Chondrocyte (in vitro differentiated cells): ENCODE measurements around the gene APBB2. TPM values are rescaled to one million over a fixed set of nuclear protein-coding genes. Genes with fewer than 3 reads are reported as not detected.

ENCODE experiments used
- DNase-seq: peaks from one replicate; pipeline ENCODE4 v3.0.0; 2021; ENCODE audit warnings: mixed read lengths, low spot score
- H3K27ac Mint-ChIP-seq: one replicate; pipeline ENCODE4 v1.8.0; 2021; ENCODE audit warnings: mild to moderate bottlenecking, moderate library complexity, mixed read lengths; ENCODE audit not compliant: unreplicated experiment
- H3K27me3 Mint-ChIP-seq: 2 replicates; pipeline ENCODE4 v1.8.0; 2021; ENCODE audit warnings: low read depth, mixed read lengths
- H3K36me3 Mint-ChIP-seq: 2 replicates; pipeline ENCODE4 v1.8.0; 2021; ENCODE audit warnings: low read depth, mixed read lengths
- H3K4me1 Mint-ChIP-seq: 2 replicates; pipeline ENCODE4 v1.8.0; 2021; ENCODE audit warnings: low read depth, mild to moderate bottlenecking, mixed read lengths
- H3K4me3 Mint-ChIP-seq: one replicate; pipeline ENCODE4 v1.8.0; 2021; ENCODE audit warnings: mild to moderate bottlenecking, moderate library complexity, mixed read lengths; ENCODE audit not compliant: unreplicated experiment
- H3K9me3 Mint-ChIP-seq: 2 replicates; pipeline ENCODE4 v1.8.0; 2021; ENCODE audit warnings: low read depth, mixed read lengths
- total RNA-seq: library from RNA; stranded (reverse); gene quantifications from 3 replicates; pipeline ENCODE4 v1.2.1, GENCODE V29; 2021
- TF ChIP-seq, protein P1 (sequence below): fragments of 200-600 bp; sonication (generic); IDR thresholded peaks from 2 replicates; pipeline ENCODE4 v1.5.0; 2021; ENCODE audit warnings: antibody characterized with exemption, mild to moderate bottlenecking, moderate library complexity

Gene APBB2
- total RNA-seq, 1 donor from 2014 or later, result 119 TPM

DNA sequence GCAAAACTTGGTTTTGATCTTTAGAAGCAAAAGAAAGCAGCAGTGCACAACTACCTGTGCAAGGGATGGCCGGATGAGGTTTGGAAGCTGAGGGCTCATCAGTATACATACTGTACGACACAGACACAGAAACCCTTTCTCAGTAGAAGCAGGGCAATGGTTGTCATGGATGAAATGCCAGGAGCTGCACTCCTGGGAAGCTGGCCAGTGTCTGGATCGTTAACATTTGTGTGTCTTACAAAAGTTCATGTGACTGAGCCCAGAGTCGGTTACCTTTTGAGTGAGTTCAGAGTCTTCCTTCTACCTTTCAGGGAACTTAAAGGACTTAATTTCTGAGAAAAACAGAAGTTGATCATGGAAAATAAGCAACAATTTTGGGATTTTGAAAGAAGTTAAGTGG lies 230.3 kb downstream of the APBB2 start:
- Mint-ChIP-seq H3K36me3 (peaks cover 9% of the 10 kb centered on the region), H3K9me3 (no peaks in the 10 kb centered on the region), H3K27me3 (no peaks in the 10 kb centered on the region), H3K4me1 (peaks cover 7% of the 10 kb centered on the region), H3K4me3 (no peak overlapping the region), H3K27ac (no peak overlapping the region)
- DNase-seq, result no peak
- TF ChIP-seq, protein P1, sequence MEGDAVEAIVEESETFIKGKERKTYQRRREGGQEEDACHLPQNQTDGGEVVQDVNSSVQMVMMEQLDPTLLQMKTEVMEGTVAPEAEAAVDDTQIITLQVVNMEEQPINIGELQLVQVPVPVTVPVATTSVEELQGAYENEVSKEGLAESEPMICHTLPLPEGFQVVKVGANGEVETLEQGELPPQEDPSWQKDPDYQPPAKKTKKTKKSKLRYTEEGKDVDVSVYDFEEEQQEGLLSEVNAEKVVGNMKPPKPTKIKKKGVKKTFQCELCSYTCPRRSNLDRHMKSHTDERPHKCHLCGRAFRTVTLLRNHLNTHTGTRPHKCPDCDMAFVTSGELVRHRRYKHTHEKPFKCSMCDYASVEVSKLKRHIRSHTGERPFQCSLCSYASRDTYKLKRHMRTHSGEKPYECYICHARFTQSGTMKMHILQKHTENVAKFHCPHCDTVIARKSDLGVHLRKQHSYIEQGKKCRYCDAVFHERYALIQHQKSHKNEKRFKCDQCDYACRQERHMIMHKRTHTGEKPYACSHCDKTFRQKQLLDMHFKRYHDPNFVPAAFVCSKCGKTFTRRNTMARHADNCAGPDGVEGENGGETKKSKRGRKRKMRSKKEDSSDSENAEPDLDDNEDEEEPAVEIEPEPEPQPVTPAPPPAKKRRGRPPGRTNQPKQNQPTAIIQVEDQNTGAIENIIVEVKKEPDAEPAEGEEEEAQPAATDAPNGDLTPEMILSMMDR, result no peak

DNA sequence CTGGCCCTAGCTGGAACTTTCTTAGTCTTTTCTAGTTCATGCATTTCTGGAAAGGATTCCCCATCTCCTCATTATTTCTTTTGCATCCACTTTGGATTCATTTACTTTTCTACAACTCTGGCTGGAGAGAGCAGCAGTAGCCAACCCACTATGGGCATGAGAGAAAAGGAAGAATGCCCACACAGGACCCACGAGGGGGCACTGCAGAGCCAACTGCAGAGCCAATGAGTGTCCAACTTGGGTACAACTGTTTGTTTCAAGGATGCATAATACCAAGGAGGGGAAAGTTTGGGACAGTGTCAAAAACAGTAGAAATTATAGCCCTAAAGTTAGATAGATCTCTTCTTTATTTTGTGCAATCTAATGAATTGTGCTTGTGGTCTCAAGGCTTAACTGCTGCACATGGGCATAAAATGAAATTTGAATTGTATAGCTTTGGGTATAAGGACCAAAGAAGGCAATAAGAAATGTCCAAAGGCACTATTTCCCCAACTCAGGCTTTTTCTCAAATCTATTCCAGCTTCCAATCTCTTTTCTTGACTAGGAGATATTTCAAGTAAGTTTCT lies 233.9 kb downstream of the APBB2 start:
- H3K4me1 Mint-ChIP-seq, result peaks cover 12% of the 10 kb centered on the region
- H3K36me3 Mint-ChIP-seq, result peaks cover 9% of the 10 kb centered on the region
- no peaks in the 10 kb centered on the region for H3K9me3 Mint-ChIP-seq
- DNase-seq, result no peak
- H3K4me3 Mint-ChIP-seq, result no peak overlapping the region
- TF ChIP-seq, protein P1, result peak; percentile 72
- peak overlapping the region; percentile 17 for H3K27ac Mint-ChIP-seq
- H3K27me3 Mint-ChIP-seq, result no peaks in the 10 kb centered on the region

DNA sequence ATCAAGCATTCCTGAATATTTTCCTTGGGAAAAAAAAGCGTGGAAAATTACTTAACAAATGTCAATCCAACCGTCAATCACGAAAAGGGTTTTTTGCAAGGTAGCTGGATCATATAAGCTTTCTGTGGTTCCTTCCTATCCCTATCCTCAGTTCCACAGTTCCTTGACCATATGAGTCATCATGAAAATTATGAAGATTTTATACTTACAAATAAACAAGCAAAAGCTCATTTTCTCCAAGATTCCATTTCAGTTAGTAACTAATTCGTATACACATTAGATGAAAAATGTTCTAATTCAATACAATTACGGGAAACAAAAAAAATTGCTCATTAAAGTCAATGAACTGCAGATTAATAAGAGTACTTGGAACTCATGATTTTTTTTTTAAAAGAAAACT lies 235.8 kb downstream of the APBB2 start:
- H3K9me3 Mint-ChIP-seq, result no peaks in the 10 kb centered on the region
- DNase-seq, result no peak
- no peaks in the 10 kb centered on the region for H3K27me3 Mint-ChIP-seq
- TF ChIP-seq, protein P1, result no peak
- no peak overlapping the region for H3K27ac Mint-ChIP-seq
- H3K4me3 Mint-ChIP-seq, result no peak overlapping the region
- H3K36me3 Mint-ChIP-seq, result peaks cover 6% of the 10 kb centered on the region
- H3K4me1 Mint-ChIP-seq, result peaks cover 14% of the 10 kb centered on the region

DNA sequence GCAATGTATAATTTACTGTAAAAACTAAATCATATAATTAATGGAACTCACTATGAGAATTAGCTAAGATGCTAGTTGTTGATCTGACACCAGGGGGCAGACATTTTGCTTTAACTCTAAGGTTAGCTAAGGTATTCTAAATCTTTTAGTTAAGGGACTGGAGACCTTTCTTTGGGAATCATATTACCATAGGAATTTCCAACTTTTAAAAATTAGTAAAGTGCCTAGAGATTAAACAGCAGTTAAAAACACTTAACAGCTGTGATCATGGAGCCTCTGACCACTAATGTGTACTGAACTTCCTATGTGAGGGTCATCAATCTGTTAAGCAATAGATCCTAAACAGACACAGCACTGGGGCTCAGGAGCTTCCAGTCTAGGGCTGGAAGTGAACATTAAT lies 238.0 kb downstream of the APBB2 start:
- Mint-ChIP-seq H3K27me3 (no peaks in the 10 kb centered on the region), H3K36me3 (peaks cover 8% of the 10 kb centered on the region), H3K4me1 (peaks cover 14% of the 10 kb centered on the region), H3K27ac (peak overlapping the region; percentile 59), H3K4me3 (no peak overlapping the region), H3K9me3 (no peaks in the 10 kb centered on the region)
- no peak for DNase-seq
- TF ChIP-seq, protein P1, result peak; percentile 97

DNA sequence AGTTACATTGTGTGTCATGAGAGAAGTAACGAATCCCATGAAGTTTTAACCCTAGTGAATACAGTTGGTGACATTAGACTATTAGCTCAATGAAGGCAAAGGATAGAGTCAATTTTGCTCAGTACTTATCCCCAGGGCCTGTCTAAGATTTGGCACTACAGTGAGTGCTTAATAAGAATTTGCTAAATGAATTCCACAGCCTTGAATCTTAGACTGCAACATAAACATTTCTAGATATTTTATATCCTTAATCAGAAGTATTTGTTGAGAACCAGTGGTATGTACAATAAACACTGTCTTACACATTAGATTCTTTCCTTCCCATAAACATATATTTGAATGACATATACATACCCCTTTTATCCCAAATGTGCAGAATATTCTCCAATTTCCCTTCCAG lies 241.6 kb downstream of the APBB2 start:
- Mint-ChIP-seq H3K27me3 (no peaks in the 10 kb centered on the region), H3K9me3 (no peaks in the 10 kb centered on the region), H3K4me1 (peaks cover 22% of the 10 kb centered on the region), H3K27ac (no peak overlapping the region), H3K4me3 (no peak overlapping the region), H3K36me3 (peaks cover 3% of the 10 kb centered on the region)
- TF ChIP-seq, protein P1, result no peak
- no peak for DNase-seq
